Stimulated activated CD4-positive, alpha-beta T cell treated with anti-CD3 and anti-CD28 coated beads, Interleukin-1b, Interleukin-23, amount 100 ng/mL, for 24 hours (primary cell): Measurements from ENCODE around the gene RPL10L.

Source experiments
- DNase-seq, 4 experiments: peaks; one replicate each; pipeline ENCODE4 v3.0.0-alpha.2; 2020; ENCODE audit warnings: low read depth in 4 of 4, low spot score in 1 of 4

The RPL10L gene

DNA sequence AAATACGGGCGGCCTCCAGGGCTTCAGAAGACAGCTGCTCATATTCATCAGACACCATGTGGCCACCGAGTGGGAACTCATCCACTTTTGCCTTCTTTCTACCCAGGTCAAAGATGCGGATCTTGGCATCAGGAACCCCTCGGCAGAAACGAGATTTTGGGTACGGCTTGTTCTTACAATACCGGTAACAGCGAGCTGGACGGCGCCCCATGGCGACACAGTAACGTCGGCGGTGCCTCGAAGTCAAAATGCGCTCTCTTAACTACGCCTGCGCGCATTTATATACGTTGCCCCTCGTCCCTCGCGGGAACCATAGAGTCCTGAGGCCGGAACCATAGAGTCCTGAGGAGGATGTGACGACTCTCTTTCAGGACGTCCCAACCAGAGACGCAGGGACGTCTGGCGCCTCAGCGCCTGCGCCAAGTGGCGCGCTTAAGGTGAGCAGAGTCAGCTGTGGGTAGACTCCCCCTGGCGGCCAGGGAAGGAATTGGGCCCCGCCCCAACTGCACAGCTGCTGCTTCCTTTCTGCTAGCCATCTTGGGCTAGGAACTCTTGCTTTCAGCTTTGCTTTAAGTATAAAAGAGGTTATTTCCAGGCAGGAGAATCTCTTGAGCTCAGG lies at the start of gene RPL10L:
RPL10L (minus strand) TSS at position 256 of the 619 bp plus-strand sequence; CDS start at position 211, 45 bp downstream.
- DNase-seq, result no peak

DNA sequence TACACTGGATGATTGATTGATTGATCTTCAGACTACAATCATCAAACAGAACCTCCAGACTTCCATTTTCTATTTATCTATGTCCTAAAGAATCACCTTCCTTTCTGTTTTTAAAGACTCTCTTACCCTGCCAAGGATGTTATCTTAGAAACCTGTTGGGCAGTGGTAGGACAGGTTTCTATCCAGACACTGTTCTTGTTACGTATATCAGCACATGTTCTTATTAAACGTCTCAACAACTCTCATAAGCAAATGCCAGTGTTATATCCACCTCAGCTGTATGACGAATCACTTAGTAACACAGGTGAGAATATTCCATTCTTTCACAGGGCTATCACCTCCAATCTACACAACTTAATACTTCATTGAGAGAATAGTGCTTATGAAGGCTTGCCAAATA lies 40.2 kb upstream of the RPL10L start:
- DNase-seq, result no peak

GRCh38 chr14:46686652-46687051 lies 35.1 kb upstream of the RPL10L start:
- no peak for DNase-seq

GRCh38 chr14:46672128-46672527 lies 20.5 kb upstream of the RPL10L start:
- no peak for DNase-seq

GRCh38 chr14:46663382-46663781 lies 11.8 kb upstream of the RPL10L start:
- no peak for DNase-seq

DNA sequence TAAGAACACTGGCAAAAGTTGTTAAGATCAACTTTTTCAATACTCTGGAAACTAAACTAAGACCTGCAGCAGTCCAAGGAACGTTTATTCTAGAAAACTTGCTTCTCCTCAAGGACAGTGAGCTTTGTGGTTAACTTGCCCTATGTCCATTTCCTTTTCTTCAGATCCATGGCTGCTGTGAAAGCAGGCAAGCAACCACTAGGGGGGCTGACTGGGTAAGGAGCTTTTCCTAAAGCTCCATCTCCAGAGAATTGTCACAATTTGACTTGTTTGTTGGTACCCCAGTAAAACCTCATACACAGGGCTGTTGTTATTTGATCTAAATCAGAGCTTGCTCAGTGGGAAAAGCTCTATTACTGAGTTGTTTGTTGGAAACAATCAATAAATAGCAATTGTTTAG lies 10.1 kb upstream of the RPL10L start:
- DNase-seq, result no peak

- no peak for DNase-seq
Observed at GRCh38 chr14:46653031-46653755, 1.6 kb upstream of the RPL10L start.

GRCh38 chr14:46646796-46647195 lies 4.8 kb downstream of the RPL10L start:
- no peak for DNase-seq

DNA sequence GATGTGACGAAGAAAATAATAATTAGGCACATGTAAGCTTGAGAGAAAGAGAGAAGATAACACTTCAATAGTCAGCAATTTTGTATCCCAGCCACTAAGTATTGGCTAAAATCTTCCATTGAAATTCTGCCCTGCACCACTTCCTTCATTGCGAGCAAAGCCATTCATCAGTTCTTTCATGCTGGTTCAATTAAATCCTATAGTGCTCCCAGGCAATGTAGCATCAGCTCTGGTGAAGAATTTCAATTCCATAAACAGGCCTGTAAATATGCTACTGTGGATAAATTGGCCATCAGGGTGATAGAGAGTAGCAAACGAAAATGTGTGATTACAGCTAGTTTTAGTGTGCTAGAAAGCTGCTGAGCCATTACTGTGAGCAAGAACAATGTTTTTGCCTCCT lies 24.7 kb downstream of the RPL10L start:
- no peak for DNase-seq
